Vagina (tissue), 2 donors: Measurements from ENCODE around the gene AGBL1.

ENCODE experiments used
- POLR2A ChIP-seq, 2 donors: fragments of 450-650 bp; IDR thresholded peaks; one replicate each; pipeline ENCODE4 v1.6.1; 2017; ENCODE audit warnings: antibody characterized with exemption in 2 of 2, mild to moderate bottlenecking in 2 of 2, moderate library complexity in 2 of 2
- POLR2AphosphoS5 ChIP-seq, 2 donors: sonication (generic); formaldehyde crosslinking; IDR thresholded peaks; one replicate each; pipeline ENCODE4 v1.9.0; 2017; ENCODE audit warnings: antibody characterized with exemption in 2 of 2, mild to moderate bottlenecking in 2 of 2, low read depth in 1 of 2; ENCODE audit not compliant: insufficient read depth in 1 of 2
- TF ChIP-seq, protein P1 (sequence below), 3 experiments: fragments of 450-650 bp in 2 of 3; fragments of 200-600 bp in 1 of 3; sonication (generic) in 1 of 3; IDR thresholded peaks; one replicate each; pipeline ENCODE4 v1.5.1; 2017 to 2019; ENCODE audit warnings: antibody characterized with exemption in 3 of 3, mild to moderate bottlenecking in 2 of 3, moderate library complexity in 2 of 3

- TF ChIP-seq, protein P1, sequence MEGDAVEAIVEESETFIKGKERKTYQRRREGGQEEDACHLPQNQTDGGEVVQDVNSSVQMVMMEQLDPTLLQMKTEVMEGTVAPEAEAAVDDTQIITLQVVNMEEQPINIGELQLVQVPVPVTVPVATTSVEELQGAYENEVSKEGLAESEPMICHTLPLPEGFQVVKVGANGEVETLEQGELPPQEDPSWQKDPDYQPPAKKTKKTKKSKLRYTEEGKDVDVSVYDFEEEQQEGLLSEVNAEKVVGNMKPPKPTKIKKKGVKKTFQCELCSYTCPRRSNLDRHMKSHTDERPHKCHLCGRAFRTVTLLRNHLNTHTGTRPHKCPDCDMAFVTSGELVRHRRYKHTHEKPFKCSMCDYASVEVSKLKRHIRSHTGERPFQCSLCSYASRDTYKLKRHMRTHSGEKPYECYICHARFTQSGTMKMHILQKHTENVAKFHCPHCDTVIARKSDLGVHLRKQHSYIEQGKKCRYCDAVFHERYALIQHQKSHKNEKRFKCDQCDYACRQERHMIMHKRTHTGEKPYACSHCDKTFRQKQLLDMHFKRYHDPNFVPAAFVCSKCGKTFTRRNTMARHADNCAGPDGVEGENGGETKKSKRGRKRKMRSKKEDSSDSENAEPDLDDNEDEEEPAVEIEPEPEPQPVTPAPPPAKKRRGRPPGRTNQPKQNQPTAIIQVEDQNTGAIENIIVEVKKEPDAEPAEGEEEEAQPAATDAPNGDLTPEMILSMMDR (IDR thresholded peaks at IDR 0.05): no peak
- TF ChIP-seq POLR2AphosphoS5 (IDR thresholded peaks at IDR 0.05; ENCODE audit: insufficient read depth in 1 of 2, low read depth in 1 of 2) (no peak), POLR2A (IDR thresholded peaks at IDR 0.05) (no peak)
Measured at GRCh38 chr15:86355801-86356200, 276.1 kb downstream of the AGBL1 start.
